Activated CD8-positive, alpha-beta memory T cell treated with anti-CD3 and anti-CD28 coated beads, Interleukin-2, amount 10 ng/mL, durations not matched to agents 7 days and 5 days (primary cell): ENCODE results near the gene TCN1. TPM values are rescaled to one million over a fixed set of nuclear protein-coding genes. Genes with fewer than 3 reads are reported as not detected.
"Not testable (repeated sequence)": the region's sequence is repeated elsewhere in the genome, so short reads cannot be mapped to it uniquely, and the experiment has no call there.

ENCODE experiments used
- ATAC-seq: fragments of 150-1000 bp; cut with Tn5 transposase; one replicate; pipeline ENCODE4 v1.10.0; 2021; ENCODE audit warnings: moderate library complexity
- CTCF ChIA-PET: fragments of 350-600 bp; sonication (Branson Sonifier 250); formaldehyde crosslinking; loops from one replicate; lab custom pipeline; 2021; ENCODE audit warnings: antibody characterized with exemption; lab: Charles Lee
- DNase-seq: peaks from one replicate; pipeline ENCODE4 v3.0.0-alpha.2; 2020
- H3K27ac Mint-ChIP-seq: one replicate; pipeline ENCODE4 v1.8.0; 2021; ENCODE audit warnings: mild to moderate bottlenecking, mixed read lengths
- H3K27me3 Mint-ChIP-seq: one replicate; pipeline ENCODE4 v1.8.0; 2021; ENCODE audit warnings: mixed read lengths
- H3K36me3 Mint-ChIP-seq: one replicate; pipeline ENCODE4 v1.8.0; 2021; ENCODE audit warnings: mild to moderate bottlenecking, mixed read lengths
- H3K4me1 Mint-ChIP-seq: one replicate; pipeline ENCODE4 v1.8.0; 2021; ENCODE audit warnings: mixed read lengths
- H3K4me3 Mint-ChIP-seq: one replicate; pipeline ENCODE4 v1.8.0; 2021; ENCODE audit warnings: mild to moderate bottlenecking, moderate library complexity, mixed read lengths
- H3K9me3 Mint-ChIP-seq: one replicate; pipeline ENCODE4 v1.8.0; 2022; ENCODE audit warnings: low read depth, mixed read lengths
- total RNA-seq, 2 experiments: library from RNA; stranded (reverse); gene quantifications; one replicate each; pipeline ENCODE4 v1.2.3, GENCODE V29; 2021

TCN1 gene
- total RNA-seq, 2 experiments from 2014 or later: not detected

DNA sequence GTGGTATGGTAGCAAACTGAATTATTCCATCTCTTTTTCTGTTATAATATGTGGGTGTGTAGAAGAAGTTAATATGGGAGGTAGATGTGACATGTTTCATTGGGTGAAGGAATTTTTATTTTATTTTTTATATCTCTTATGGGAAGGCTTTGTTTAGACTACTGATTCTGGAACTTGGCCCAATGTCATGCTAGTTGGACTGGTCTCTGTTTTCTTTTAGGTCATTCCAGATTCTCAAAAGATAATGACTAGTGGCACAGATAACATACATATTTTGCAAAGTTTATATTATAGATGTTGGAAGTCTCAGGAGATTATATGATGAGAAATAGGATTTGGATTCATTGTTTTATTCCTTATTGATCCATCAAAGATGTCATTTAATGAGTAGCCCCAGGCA is 11.0 kb upstream of the TCN1 start:
- no peaks in the 10 kb centered on the region for H3K4me1 Mint-ChIP-seq
- H3K27me3 Mint-ChIP-seq: peaks cover 11% of the 10 kb centered on the region

DNA sequence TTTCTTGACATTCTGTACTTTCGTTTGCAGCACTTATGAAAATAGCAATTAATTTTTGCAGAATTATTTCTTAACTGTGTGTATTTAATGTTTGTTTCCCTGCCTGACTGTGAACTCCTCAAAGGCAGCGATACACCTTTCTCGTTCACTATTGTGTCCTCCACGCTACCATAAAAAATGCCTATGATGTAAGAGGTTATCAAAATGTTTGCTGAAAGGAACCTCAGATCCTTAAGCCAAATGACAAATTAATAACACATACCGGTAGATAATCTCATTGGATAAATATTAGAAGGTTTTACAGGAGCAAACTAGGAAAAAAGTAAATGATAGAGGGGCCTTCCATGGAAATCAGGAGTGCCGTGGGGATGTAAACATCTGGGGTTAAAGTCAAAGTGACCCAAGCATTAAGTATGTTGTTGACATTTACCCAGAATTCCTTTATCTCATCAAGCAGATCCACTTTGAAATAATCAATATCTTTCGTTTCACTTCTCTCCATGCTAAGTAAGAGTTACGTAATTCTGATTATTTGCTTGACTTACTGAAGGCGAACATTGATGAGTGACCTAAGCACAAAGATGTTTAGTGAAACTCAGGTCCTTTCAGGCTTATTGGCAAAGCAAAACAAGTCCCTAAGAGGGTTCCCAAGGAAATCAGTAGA is 9.7 kb upstream of the TCN1 start:
- Mint-ChIP-seq H3K4me1 (no peaks in the 10 kb centered on the region), H3K27me3 (peaks cover 17% of the 10 kb centered on the region), H3K27ac (no peak overlapping the region), H3K9me3 (peaks cover under 1% of the 10 kb centered on the region), H3K36me3 (no peaks in the 10 kb centered on the region), H3K4me3 (no peak overlapping the region)
- ATAC-seq: no peak
- CTCF ChIA-PET: no interaction called here
- DNase-seq: no peak

More for the DNA sequence above, 11.0 kb upstream of the TCN1 start:
- Mint-ChIP-seq H3K27ac (no peak overlapping the region), H3K36me3 (no peaks in the 10 kb centered on the region), H3K9me3 (no peaks in the 10 kb centered on the region), H3K4me3 (no peak overlapping the region)
- DNase-seq: no peak
- no peak for ATAC-seq
- CTCF ChIA-PET: no interaction called here

DNA sequence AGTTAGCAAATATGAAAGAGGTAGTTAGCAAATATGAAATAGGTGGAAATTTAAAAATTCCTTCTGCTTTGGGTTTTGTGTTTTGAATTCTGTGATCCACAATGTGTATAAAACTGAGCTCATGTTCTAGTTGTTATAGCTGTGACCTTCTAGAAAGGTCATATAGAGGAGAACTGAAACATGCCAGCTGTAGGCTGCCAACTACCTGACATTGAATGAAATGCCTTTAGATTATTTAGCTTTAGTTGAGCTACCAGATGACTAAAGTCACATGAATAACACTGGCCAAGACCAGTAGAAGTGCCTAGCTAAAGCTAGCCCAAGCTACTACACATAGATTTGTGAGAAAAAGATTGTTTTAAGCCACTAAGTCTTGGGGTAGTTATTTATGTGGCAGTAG is 5.8 kb upstream of the TCN1 start:
- H3K36me3 Mint-ChIP-seq: no peaks in the 10 kb centered on the region
- H3K27me3 Mint-ChIP-seq: peaks cover 14% of the 10 kb centered on the region
- peaks cover 2% of the 10 kb centered on the region for H3K9me3 Mint-ChIP-seq
- CTCF ChIA-PET: no interaction called here
- no peaks in the 10 kb centered on the region for H3K4me1 Mint-ChIP-seq
- DNase-seq (no peak), ATAC-seq (no peak)
- H3K27ac Mint-ChIP-seq: no peak overlapping the region
- no peak overlapping the region for H3K4me3 Mint-ChIP-seq

DNA sequence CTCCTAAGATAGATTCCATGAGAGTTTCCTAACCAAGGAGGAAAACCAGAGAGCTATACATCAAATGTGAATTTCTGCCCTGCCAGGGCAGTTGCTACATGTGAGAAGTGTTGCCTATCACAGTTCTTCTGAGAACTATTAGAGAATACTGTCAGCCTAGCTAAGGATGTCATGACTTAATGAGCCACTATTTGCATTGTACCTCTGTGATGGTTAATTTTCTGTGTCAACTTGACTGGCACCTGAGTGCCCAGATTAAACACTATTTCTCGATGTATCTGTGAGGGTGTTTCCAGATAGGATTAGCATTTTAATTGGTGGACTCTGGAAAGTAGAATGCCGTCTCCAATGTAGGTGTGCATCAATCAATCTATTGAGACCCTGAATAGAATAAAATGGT is 1.7 kb upstream of the TCN1 start:
- CTCF ChIA-PET: no interaction called here
- H3K4me1 Mint-ChIP-seq: no peaks in the 10 kb centered on the region
- no peak for DNase-seq
- ATAC-seq: no peak
- no peak overlapping the region for H3K4me3 Mint-ChIP-seq
- no peaks in the 10 kb centered on the region for H3K36me3 Mint-ChIP-seq
- peaks cover 2% of the 10 kb centered on the region for H3K9me3 Mint-ChIP-seq
- peaks cover 19% of the 10 kb centered on the region for H3K27me3 Mint-ChIP-seq
- H3K27ac Mint-ChIP-seq: no peak overlapping the region

DNA sequence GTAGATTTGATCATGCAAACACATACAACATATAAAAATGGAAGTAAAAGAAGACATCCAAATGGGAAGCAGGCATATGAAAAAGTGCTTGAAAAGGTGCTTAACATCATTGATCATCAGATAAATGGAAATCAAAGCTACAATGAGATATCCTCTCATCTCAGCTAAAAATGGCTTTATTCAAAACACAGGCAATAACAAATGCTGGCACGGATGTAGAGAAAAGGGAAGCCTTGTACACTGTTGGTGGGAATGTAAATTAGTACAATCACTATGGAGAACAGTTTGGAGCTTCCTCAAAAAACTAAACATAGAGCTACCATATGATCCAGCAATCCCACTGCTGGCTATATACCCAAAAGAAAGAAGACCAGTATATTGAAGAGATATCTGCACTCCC is 549 bp upstream of the TCN1 start:
- H3K9me3 Mint-ChIP-seq: peaks cover 2% of the 10 kb centered on the region
- H3K4me3 Mint-ChIP-seq: no peak overlapping the region
- H3K4me1 Mint-ChIP-seq: no peaks in the 10 kb centered on the region
- no peak for DNase-seq
- H3K27me3 Mint-ChIP-seq: peaks cover 19% of the 10 kb centered on the region
- ATAC-seq: no peak
- no peak overlapping the region for H3K27ac Mint-ChIP-seq
- H3K36me3 Mint-ChIP-seq: no peaks in the 10 kb centered on the region
- CTCF ChIA-PET: no interaction called here

DNA sequence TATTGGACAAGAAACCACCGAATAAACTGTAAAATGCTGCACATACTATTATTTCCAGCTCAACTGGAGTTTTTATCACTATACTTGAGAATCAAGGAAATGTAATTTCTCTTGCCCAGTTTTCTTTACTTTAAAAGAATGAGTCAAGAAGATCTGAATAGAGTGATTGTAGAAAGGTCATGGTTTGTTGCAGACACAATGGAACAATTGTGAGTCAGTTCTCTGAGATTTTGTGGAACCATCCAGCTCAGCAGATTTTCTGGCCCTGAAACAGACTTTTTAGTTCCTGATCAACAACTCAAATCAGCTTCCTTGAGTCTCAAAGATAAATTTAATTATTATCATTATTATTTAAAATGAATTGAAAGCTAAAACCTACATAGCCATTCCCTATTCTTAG is 1.3 kb downstream of the TCN1 start:
- Mint-ChIP-seq H3K4me3 (no peak overlapping the region), H3K9me3 (no peaks in the 10 kb centered on the region), H3K27me3 (peaks cover 17% of the 10 kb centered on the region), H3K27ac (no peak overlapping the region), H3K36me3 (no peaks in the 10 kb centered on the region), H3K4me1 (no peaks in the 10 kb centered on the region)
- CTCF ChIA-PET: interaction anchor here (1.0 kb wide), 1 partner anchor 110 kb away, joined by 3 read pairs; the partner anchor contains the start of gene STX3
- ATAC-seq (no peak), DNase-seq (no peak)

DNA sequence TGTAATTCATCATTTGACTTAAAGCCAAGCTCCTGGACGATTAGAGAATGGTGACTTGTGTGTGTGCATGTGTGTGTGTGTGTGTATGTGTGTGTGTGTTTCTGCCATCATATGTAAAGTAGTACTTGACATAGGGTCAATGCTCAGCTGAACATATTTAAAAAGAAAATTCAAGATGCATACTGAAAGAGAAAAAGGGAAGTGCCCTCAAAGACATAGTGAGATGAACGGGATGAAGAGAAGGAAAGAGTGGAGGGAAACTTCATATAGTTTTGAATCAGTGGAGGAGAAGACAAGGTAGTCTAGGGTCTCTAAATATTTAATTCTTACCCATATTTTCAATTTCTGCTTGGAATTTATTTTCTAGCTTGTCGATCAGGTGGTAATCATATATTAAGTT is 4.0 kb downstream of the TCN1 start:
- no peak for ATAC-seq
- CTCF ChIA-PET: no interaction called here
- Mint-ChIP-seq H3K4me3 (no peak overlapping the region), H3K27me3 (peaks cover 17% of the 10 kb centered on the region), H3K27ac (no peak overlapping the region), H3K9me3 (no peaks in the 10 kb centered on the region), H3K36me3 (peaks cover 4% of the 10 kb centered on the region), H3K4me1 (peaks cover 21% of the 10 kb centered on the region)
- no peak for DNase-seq

DNA sequence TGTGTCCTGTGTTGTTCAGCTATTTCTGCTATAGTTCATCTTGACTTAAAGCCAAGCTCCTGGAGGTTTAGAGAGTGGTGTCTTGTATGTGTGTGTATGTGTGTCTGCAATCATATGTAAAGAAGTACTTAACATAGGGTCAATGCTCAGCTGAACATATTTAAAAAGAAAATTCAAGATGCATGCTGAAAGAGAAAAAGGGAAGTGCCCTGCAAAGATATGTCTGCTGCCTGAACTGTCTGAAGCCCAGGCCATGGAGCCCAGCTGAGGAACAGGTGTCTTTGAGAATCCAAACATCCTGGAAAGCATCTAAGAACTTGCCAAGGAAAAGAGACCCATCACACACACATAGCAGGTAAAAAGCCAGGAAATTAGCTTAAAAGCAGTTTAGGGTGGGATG is 6.6 kb downstream of the TCN1 start:
- CTCF ChIA-PET: no interaction called here
- H3K27ac Mint-ChIP-seq: no peak overlapping the region
- peaks cover 6% of the 10 kb centered on the region for H3K36me3 Mint-ChIP-seq
- ATAC-seq (no peak), DNase-seq (no peak)
- no peaks in the 10 kb centered on the region for H3K9me3 Mint-ChIP-seq
- H3K4me1 Mint-ChIP-seq: peaks cover 23% of the 10 kb centered on the region
- H3K27me3 Mint-ChIP-seq: peaks cover 9% of the 10 kb centered on the region
- no peak overlapping the region for H3K4me3 Mint-ChIP-seq

DNA sequence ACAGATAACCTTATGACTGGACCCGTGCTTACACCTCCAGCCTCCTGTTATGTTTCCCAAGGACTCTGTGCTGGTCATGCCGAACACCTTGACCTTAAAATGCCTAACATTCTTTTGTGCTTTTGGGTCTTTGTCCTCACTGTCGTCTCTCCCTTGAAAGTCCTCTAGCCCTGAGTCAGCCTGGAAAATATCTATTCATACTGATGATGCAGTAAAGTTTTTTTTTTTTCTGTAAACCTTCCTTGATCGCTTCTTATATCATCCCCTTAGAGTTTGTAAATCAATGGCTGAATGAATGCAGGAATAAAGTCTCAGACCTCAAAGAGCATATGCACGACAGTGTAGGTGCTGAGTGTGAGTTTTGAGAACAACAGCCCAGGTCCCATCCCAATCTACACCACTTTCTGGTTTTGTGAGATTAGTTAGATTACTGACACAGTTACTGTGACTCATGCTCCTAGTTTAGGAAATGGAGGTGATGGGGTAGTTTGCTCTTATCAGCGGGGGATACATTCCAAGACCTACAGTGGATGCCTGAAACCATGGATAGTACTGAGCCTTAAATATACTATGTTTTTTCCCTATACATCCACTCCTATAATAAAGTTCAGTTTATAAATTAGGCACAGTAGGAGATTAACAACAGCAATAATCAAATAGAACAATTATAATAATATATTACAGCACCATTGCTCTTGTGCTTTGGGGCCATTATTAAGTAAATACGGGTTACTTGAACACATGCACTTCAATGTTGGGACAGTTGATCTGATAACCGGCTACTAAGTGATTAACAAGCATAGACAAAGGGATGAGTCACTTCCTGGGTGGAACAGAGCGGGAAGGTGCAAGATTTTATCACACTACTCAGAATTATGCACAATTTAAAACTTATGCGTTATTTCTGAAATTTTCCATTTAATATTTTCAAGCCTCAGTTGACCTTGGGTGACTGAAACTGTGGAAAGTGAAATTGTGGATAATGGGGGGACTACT is 8.6 kb downstream of the TCN1 start:
- peak overlapping the region; percentile 73 for H3K27ac Mint-ChIP-seq
- H3K4me3 Mint-ChIP-seq: no peak overlapping the region
- H3K27me3 Mint-ChIP-seq: peaks cover 11% of the 10 kb centered on the region
- ATAC-seq: peak; percentile 90
- H3K9me3 Mint-ChIP-seq: no peaks in the 10 kb centered on the region
- H3K4me1 Mint-ChIP-seq: peaks cover 23% of the 10 kb centered on the region
- CTCF ChIA-PET: no interaction called here
- peaks cover 6% of the 10 kb centered on the region for H3K36me3 Mint-ChIP-seq
- DNase-seq: peak; percentile 49

DNA sequence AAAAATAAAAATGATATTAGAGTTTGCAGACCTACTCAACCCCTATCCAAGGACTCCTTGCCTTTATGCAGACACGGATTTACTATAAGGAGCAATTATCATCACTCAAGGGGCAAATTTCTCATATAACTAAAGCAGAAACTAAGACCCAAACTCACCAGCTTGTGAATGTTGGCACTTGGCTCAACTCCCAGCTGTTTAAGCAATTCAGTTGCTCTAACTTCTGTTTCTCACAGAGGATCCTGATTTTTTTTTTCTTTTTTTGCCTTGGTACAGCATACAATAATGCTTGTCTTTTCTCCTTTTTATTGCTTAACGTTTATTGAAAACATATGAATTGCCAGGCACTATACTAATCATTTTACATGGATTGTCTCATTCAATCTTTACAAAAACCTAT is 11.4 kb downstream of the TCN1 start:
- no peak overlapping the region for H3K4me3 Mint-ChIP-seq
- H3K36me3 Mint-ChIP-seq: peaks cover 6% of the 10 kb centered on the region
- CTCF ChIA-PET: no interaction called here
- no peaks in the 10 kb centered on the region for H3K9me3 Mint-ChIP-seq
- ATAC-seq (no peak), DNase-seq (no peak)
- H3K4me1 Mint-ChIP-seq: peaks cover 23% of the 10 kb centered on the region
- peaks cover 6% of the 10 kb centered on the region for H3K27me3 Mint-ChIP-seq
- no peak overlapping the region for H3K27ac Mint-ChIP-seq

DNA sequence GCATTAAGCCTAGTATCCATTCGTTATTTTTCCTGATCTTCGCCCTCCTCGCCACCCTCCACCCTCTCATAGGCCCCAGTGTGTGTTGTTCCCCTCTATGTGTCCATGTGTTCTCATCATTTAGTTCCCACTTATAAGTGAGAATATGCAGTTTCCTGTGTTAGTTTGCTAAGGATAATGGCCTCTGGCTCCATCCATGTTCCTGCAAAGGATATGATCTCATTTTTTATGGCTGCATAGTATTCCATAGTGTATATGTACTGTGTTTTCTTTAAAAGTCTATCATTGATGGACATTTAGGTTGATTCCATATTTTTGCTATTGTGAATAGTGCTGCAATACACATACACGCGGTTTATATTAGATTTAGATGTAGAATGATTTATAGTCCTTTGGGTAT is 14.9 kb downstream of the TCN1 start:
- H3K27me3 Mint-ChIP-seq, H3K4me3 Mint-ChIP-seq, CTCF ChIA-PET, ATAC-seq, H3K4me1 Mint-ChIP-seq, H3K9me3 Mint-ChIP-seq, H3K27ac Mint-ChIP-seq, H3K36me3 Mint-ChIP-seq, DNase-seq: not testable (repeated sequence)

DNA sequence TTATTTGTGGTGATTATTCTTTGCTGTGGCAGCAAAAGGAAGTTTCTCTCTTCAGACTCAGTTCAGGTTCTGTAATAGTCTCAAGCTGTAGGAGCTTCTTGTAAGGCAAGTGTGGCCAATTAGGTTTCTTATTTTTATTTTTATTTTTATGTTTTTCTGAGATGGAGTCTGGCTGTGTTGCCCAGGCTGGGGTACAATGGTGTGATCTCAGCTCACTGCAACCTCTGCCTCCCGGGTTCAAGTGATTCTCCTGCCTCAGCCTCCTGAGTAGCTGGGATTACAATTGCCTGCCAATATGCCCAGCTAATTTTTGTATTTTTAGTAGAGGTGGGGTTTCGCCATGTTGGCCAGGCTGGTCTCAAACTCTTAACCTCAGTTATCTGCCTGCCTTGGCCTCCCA is 16.7 kb downstream of the TCN1 start:
- H3K27ac Mint-ChIP-seq, H3K4me3 Mint-ChIP-seq, DNase-seq, H3K4me1 Mint-ChIP-seq, H3K9me3 Mint-ChIP-seq, H3K27me3 Mint-ChIP-seq, ATAC-seq, CTCF ChIA-PET, H3K36me3 Mint-ChIP-seq: not testable (repeated sequence)

DNA sequence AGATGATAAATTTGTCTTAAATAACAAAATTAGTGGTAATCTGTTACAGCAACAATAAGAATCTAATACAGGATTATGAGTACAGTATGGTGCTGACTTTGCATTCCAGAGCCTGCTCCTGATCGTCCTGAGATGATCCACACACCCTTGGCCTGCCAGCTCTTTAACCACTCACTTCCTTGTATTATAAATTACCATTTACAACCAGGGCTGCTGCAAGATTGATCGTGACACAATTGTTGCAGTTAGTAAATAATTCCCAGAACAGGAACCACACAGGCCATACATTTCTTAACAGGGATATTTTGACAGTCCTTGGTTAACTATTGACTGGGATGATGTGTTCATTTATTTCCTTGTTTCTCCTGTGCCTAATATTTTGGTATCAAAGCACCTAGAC is 17.2 kb downstream of the TCN1 start:
- no peak overlapping the region for H3K4me3 Mint-ChIP-seq
- no peak overlapping the region for H3K27ac Mint-ChIP-seq
- H3K4me1 Mint-ChIP-seq: no peaks in the 10 kb centered on the region
- ATAC-seq (no peak), DNase-seq (no peak)
- no peaks in the 10 kb centered on the region for H3K9me3 Mint-ChIP-seq
- H3K36me3 Mint-ChIP-seq: no peaks in the 10 kb centered on the region
- H3K27me3 Mint-ChIP-seq: peaks cover 2% of the 10 kb centered on the region
- CTCF ChIA-PET: interaction anchor here (1.2 kb wide), 1 partner anchor 34 kb away, joined by 3 read pairs; no protein-coding TSS in a partner anchor

DNA sequence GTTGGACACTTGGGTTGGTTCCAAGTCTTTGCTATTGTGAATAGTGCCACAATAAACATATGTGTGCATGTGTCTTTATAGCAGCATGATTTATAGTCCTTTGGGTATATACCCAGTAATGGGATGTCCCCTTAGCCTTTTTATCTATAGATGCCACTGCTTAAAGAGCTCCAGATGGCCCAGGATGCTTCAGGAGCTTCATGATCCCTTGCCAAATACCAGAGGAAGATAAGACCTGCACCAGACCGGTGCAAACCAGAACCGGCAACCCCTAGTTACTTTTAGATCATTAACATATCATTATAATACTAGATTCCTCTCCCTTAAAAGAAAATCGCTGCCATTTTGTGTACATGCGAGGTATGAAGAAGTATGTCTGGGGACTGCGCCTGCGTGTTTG is 17.8 kb downstream of the TCN1 start:
- CTCF ChIA-PET: interaction anchor here (1.2 kb wide), 1 partner anchor 33 kb away, joined by 3 read pairs; no protein-coding TSS in a partner anchor
- not testable (repeated sequence) for DNase-seq, H3K27ac Mint-ChIP-seq, H3K27me3 Mint-ChIP-seq, H3K4me1 Mint-ChIP-seq, H3K4me3 Mint-ChIP-seq, ATAC-seq, H3K9me3 Mint-ChIP-seq, H3K36me3 Mint-ChIP-seq
